Measurements from ENCODE around the gene WDR44.
"Not testable (repeated sequence)": the region's sequence is repeated elsewhere in the genome, so short reads cannot be mapped to it uniquely, and the experiment has no call there.

Gene WDR44

DNA sequence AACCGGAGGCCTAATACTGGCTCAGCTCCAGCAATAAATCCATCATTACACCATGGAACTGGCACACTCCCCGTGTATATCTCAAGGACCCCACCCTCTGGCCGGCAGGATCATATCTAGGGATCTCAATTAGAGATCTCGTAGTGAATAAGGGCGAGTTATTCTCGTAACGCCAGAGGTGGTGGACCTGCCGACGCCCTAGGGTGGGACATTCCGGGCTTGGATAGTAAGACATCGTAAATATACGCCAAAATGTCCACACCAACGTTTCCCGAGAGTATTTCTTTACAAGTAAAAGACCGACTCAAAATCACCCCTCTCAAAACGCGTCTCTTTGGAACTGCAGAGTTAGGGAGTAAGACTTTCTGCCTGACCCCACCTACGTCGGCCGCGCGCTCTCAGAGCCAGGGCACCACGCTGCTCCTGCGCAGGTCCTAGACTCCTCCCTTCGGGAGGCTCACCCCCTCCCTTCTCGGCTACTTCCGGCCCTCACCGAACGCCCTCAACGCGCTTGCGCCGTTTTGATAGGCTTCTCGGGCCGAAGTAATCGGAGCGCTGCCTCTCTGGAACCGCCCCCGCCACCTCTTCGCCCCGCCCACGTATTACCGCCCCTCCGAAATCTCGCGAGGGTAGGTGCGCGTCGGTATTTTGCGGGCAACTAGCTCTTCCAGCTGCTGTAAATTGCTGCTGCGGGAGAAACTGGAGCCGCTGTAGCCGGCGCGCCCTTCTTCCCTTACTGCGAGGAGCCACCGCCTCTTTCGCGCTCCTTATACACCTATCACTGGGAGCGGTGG is at the start of gene WDR44:
TSS of gene WDR44 (plus strand) at position 643 of the 794 bp plus-strand sequence. CDS start 398 bp downstream, outside the sequence.
- in situ Hi-C loops (cut with MboI; ENCODE audit: low sequenced_read_pairs), result no loop called here

- in situ Hi-C loops (cut with MboI; ENCODE audit: low sequenced_read_pairs), result not testable (repeated sequence)
Measured at GRCh38 chrX:118305827-118306226, 40.1 kb upstream of the WDR44 start.

DNA sequence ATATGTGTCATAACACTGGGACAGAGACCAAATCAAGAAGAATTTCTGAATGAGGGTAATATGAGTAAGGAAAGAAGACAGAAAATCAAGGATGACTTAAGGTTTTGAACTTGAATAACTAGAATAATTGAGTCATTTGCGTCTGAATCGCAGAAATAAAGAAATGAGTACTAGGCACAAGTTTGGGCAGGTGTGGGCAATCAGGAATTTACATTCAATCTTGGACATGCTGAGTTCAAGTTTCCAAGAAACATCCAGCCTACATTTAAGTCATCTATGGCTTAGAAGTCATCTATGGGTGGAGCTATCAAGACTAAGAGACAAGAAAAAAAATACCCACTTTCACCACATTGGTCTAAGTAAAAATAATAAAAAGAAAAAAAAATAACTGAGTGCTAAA is 30.4 kb upstream of the WDR44 start:
- in situ Hi-C loops (cut with MboI; ENCODE audit: low sequenced_read_pairs), result no loop called here

DNA sequence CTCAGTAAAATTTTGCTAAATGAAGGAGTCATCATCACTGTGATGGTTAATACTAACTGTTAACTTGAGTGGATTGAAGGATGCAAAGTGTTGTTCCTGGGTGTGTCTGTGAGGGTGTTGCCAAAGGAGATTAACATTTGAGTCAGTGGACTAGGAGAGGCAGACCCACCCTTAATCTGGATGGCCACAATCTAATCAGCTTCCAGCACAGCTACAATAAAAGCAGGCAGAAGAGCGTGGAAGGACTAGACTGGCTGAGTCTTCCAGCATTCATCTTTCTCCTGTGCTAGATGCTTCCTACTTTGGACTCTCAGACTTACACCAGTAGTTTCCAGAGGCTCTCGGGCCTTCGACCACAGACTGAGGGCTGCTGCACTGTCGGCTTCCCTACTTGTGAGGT is 21.3 kb upstream of the WDR44 start:
- in situ Hi-C loops (cut with MboI; ENCODE audit: low sequenced_read_pairs), result no loop called here

- in situ Hi-C loops (cut with MboI; ENCODE audit: low sequenced_read_pairs), result no loop called here
Measured at GRCh38 chrX:118325453-118325852, 20.5 kb upstream of the WDR44 start.

DNA sequence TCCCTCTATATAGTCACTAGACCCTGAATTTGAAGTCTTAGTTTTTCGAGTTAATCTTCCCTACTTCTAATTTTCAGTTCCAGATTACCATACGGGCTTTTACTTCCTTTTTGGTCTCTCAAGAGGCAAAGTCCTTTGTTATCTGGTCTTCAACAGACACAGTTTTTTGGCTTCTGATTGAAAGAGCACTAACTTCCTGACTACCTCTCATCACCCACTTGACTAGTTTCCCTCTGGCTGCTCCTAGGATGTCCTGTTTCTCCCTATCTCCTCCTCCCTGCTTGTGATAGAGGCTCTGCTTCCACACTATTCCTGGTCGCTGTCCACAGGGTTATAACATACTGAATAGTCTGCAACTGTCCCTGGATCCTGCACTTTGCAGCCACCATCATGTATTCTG is 16.7 kb upstream of the WDR44 start:
- in situ Hi-C loops (cut with MboI; ENCODE audit: low sequenced_read_pairs), result no loop called here

DNA sequence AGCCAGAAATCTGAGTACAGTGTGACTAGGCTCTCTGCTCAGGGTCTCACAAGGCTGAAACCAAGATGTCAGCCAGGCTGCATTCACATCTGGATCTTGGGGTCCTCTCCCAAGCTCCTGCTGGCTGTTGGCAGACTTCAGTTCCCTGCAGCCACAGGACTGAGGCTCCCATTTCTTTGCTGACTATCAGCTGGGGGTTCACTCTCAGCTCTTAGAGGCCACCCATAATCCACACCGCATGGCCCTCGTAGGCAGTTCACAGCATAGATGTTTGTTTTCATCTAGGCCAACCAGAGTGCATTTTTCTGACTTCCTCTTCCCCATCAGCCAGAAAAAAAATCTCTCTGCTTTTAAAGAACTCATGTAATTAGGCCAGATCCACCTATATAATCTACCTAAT is 8.2 kb upstream of the WDR44 start:
- in situ Hi-C loops (cut with MboI; ENCODE audit: low sequenced_read_pairs), result no loop called here

- in situ Hi-C loops (cut with MboI; ENCODE audit: low sequenced_read_pairs), result no loop called here
Measured at GRCh38 chrX:118338930-118339329, 7.0 kb upstream of the WDR44 start.

GRCh38 chrX:118345045-118345463 is 852 bp upstream of the WDR44 start:
- in situ Hi-C loops (cut with MboI; ENCODE audit: low sequenced_read_pairs), result no loop called here

- in situ Hi-C loops (cut with MboI; ENCODE audit: low sequenced_read_pairs), result no loop called here
Measured at GRCh38 chrX:118346258-118347094, 570 bp downstream of the WDR44 start.

DNA sequence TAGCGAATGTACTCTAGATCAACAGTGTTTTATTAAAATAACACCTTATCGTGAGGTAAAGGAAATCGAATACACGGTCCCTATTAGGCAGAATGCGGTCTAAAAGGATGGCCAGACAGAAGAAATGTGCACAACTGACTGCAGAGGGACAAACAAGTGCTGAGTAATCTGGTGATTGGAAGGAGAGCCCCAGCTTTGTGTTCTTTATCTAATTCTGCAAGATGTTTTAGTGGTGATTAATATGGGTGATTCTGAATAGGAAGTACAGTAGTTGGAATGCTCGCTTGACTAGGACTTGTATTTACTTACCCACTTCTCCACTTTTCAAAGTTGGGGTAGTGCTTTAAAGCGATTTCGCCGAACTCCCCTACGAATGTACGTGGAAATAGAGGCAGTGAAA is 1.2 kb downstream of the WDR44 start:
- in situ Hi-C loops (cut with MboI; ENCODE audit: low sequenced_read_pairs), result no loop called here

DNA sequence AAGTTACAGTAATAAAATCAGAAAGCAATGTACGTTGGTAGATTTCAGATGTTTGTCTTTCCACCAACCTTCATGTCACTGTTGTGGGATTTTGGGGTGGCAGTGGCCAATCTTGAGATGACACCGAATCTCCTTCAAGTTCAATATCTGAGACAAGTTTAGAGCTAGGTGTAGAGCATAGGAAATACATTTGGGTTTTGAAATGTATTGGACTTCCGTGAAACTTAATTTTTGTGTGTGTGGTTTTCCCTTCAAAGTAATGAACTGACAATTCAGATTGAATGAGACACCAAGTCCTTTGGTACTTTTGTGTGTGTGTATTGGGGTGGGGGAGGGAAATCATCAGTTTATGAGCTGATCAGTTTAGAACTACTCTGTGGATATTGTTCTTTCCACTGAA is 1.8 kb downstream of the WDR44 start:
- in situ Hi-C loops (cut with MboI; ENCODE audit: low sequenced_read_pairs), result no loop called here

DNA sequence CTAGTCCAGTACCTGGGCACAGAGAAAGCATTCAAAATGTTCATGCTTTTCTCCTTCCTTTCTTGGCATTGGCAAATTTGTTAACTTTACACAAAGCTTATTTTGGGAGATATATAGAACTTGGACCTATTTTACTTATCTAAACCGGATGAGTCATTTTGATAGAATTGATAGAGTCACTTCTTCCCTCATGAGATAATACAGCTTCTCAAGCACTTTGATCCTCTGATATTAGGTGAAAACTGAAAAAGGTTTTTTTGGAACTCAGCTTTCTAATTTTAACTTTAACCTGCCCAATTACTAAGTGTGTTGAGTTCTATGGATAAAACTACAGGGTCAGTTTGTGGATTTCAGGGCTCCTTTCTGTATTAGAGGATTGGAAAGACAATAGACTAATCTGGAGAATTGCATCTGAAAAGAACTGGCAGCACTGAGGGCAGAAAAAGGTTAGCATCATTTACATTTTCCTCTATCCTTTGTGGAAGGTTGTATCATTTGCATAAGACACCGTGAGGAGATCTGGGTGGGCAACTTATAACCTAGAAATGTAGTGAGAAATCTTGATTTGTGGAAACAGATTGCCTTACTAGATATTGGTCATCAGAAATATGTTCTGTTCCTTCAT is 2.4 kb downstream of the WDR44 start:
- in situ Hi-C loops (cut with MboI; ENCODE audit: low sequenced_read_pairs), result no loop called here

DNA sequence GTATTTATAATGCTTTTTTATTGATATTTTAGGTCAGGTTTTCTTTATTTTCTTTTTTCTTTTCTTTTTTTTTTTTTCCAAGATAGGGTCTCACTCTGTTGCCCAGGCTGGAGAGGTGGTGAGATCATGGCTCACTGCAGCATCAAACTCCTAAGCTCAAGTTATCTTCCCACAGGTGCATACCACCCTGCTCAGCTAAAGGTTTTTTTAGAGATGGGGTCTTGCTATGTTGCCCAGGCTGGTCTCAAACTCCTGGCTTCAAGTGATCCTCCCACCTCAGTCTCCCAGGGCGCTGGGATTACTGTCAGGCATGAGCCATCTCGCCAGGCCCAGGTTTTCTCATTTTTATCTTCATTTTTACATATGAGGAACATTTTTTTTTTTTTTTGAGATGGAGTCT is 3.3 kb downstream of the WDR44 start:
- in situ Hi-C loops (cut with MboI; ENCODE audit: low sequenced_read_pairs), result no loop called here

DNA sequence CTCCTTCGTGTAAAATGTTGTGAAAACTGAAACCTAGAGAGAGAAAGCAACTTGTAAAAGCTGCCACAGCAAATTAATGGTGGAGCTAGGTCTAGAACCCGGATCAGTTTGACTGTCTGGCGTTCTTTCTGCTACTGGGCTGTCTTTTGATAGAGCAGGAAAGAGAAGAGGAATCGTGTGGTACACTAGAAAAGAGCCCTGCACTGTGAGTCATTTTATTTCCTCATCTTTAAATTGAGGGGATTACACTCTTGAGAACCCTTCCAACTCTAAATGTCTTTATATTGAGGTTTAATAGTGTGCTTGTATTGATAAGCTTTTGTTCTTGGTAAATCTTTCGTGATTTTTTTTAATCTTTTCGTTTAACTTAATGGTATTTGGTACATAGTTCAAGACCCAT is 4.3 kb downstream of the WDR44 start:
- in situ Hi-C loops (cut with MboI; ENCODE audit: low sequenced_read_pairs), result no loop called here

GRCh38 chrX:118350706-118351105 is 4.8 kb downstream of the WDR44 start:
- in situ Hi-C loops (cut with MboI; ENCODE audit: low sequenced_read_pairs), result no loop called here

- in situ Hi-C loops (cut with MboI; ENCODE audit: low sequenced_read_pairs), result no loop called here
Measured at GRCh38 chrX:118352566-118352965, 6.7 kb downstream of the WDR44 start.

GRCh38 chrX:118353081-118353850 is 7.4 kb downstream of the WDR44 start:
- in situ Hi-C loops (cut with MboI; ENCODE audit: low sequenced_read_pairs), result no loop called here

GRCh38 chrX:118355225-118355920 is 9.5 kb downstream of the WDR44 start:
- in situ Hi-C loops (cut with MboI; ENCODE audit: low sequenced_read_pairs), result no loop called here

GRCh38 chrX:118356154-118356701 is 10.3 kb downstream of the WDR44 start:
- in situ Hi-C loops (cut with MboI; ENCODE audit: low sequenced_read_pairs), result no loop called here
